K562 (cell line): ENCODE data around the gene RBM27. TPM values are rescaled to one million over a fixed set of nuclear protein-coding genes. Genes with fewer than 3 reads are reported as not detected.

Experiments
- ATAC-seq: fragments of 200-7000 bp; cut with Tn5 transposase; 3 replicates; pipeline ENCODE4 v1.9.1; 2020; ENCODE audit warnings: moderate library complexity
- BruUV-seq: library from RNA; stranded (reverse); fragments of 400-500 nt; replicated peaks from 2 replicates; lab custom pipeline; 2021; lab: Mats Ljungman, UMichigan
- CTCF ChIA-PET: fragments of 300-600 bp; formaldehyde crosslinking; extraction: SDS; loops from one replicate; lab custom pipeline; 2021; ENCODE audit warnings: low intra/inter-chr PET ratio; lab: Yijun Ruan, JAX
- POLR2A ChIA-PET: fragments of 300-600, 350-650 bp; sonication (Branson Sonifier 250); formaldehyde crosslinking; extraction: SDS; loops from one replicate; lab custom pipeline; 2021; ENCODE audit warnings: antibody characterized with exemption, inconsistent platforms; lab: Yijun Ruan, JAX
- DNase-seq, 4 experiments: peaks; one replicate each; pipeline versions ENCODE4 v3.0.0 to v3.0.0-alpha.2; 2011 to 2018; ENCODE audit warnings: low spot score in 3 of 4, mixed read lengths in 3 of 4; ENCODE audit errors: extremely low read depth in 1 of 4
- FAIRE-seq: peaks from 2 replicates; lab custom pipeline; 2011; peaks lifted over from hg19 to GRCh38; lab: Jason Lieb, UNC
- H2AFZ ChIP-seq: 2 replicates; pipeline ENCODE4 v1.6.0; 2011; ENCODE audit warnings: low read depth, low read length, control low read depth, inconsistent platforms
- H3K27ac ChIP-seq: fragments of 200-600 bp; 3 replicates; pipeline ENCODE4 v1.8.0; 2011; ENCODE audit warnings: low read depth, mild to moderate bottlenecking, control low read depth, inconsistent platforms, low read length, moderate library complexity, mixed read lengths; ENCODE audit errors: extremely low read depth
- H3K27me3 ChIP-seq, 2 experiments: fragments of 300-600 bp in 1 of 2; 2 replicates in 1 of 2; 3 replicates in 1 of 2; pipeline versions ENCODE4 v1.6.0 to v1.8.0; 2011; ENCODE audit warnings: inconsistent platforms in 2 of 2, low read length in 2 of 2, mild to moderate bottlenecking in 1 of 2, mixed read lengths in 1 of 2, moderate library complexity in 1 of 2; ENCODE audit not compliant: control insufficient read depth in 2 of 2, insufficient read depth in 2 of 2
- H3K36me3 ChIP-seq: fragments of 300-600 bp; 3 replicates; pipeline ENCODE4 v1.8.0; 2011; ENCODE audit warnings: mild to moderate bottlenecking, low read length, inconsistent platforms; ENCODE audit not compliant: control insufficient read depth, insufficient read depth
- H3K4me1 ChIP-seq, 2 experiments: fragments of 200-600 bp in 1 of 2; replicated peaks in 1 of 2; 2 replicates in 1 of 2; 3 replicates in 1 of 2; pipeline versions ENCODE4 v1.5.1 to v1.8.0; 2011; ENCODE audit warnings: inconsistent platforms in 2 of 2, low read length in 2 of 2, mild to moderate bottlenecking in 1 of 2, mixed read lengths in 1 of 2, moderate library complexity in 1 of 2; ENCODE audit not compliant: control insufficient read depth in 2 of 2, insufficient read depth in 2 of 2
- H3K4me2 ChIP-seq: 2 replicates; pipeline ENCODE4 v1.6.1; 2011; ENCODE audit warnings: low read length, control low read depth, inconsistent platforms, mixed read lengths; ENCODE audit not compliant: insufficient read depth
- H3K4me3 ChIP-seq: fragments of 200-600 bp; sonication (generic), shearing (Covaris generic); 2 replicates; pipeline ENCODE4 v1.5.1; 2016; ENCODE audit warnings: control low read depth, inconsistent platforms
- H3K79me2 ChIP-seq: fragments of 200-600 bp; 3 replicates; pipeline ENCODE4 v1.8.0; 2011; ENCODE audit warnings: low read length, inconsistent platforms; ENCODE audit not compliant: control insufficient read depth, insufficient read depth
- H3K9ac ChIP-seq, 2 experiments: 2 replicates each; pipeline versions ENCODE4 v1.6.0 to v1.6.1; 2011; ENCODE audit warnings: low read depth in 2 of 2, low read length in 2 of 2, control low read depth in 1 of 2, inconsistent platforms in 1 of 2, mild to moderate bottlenecking in 1 of 2, mixed read lengths in 1 of 2; ENCODE audit not compliant: insufficient read depth in 1 of 2
- H3K9me1 ChIP-seq: one replicate; pipeline ENCODE4 v1.6.0; 2011; ENCODE audit warnings: inconsistent platforms, mild to moderate bottlenecking, low read length, moderate library complexity; ENCODE audit not compliant: control insufficient read depth, insufficient read depth
- H3K9me3 ChIP-seq: replicated peaks from 2 replicates; pipeline ENCODE4 v1.5.1; 2011; ENCODE audit warnings: low read depth, low read length, inconsistent platforms; ENCODE audit not compliant: control insufficient read depth, insufficient read depth
- H4K20me1 ChIP-seq: replicated peaks from 2 replicates; pipeline ENCODE4 v1.6.1; 2011; ENCODE audit warnings: low read length, inconsistent platforms, mixed read lengths; ENCODE audit not compliant: control insufficient read depth, insufficient read depth
- ESRRA ChIP-seq: fragments of 450-650 bp; IDR thresholded peaks from 2 replicates; pipeline ENCODE4 v1.6.1; 2014; ENCODE audit warnings: low read depth, mild to moderate bottlenecking, moderate library complexity, borderline replicate concordance
- TSC22D4 ChIP-seq: fragments of 450-650 bp; IDR thresholded peaks from 2 replicates; pipeline ENCODE4 v1.6.1; 2016; ENCODE audit warnings: missing genetic modification characterization, missing biosample characterization, control low read depth
- ZBTB17 ChIP-seq: fragments of 450-650 bp; formaldehyde crosslinking; IDR thresholded peaks from 2 replicates; pipeline ENCODE4 v1.4.0; 2020; ENCODE audit warnings: mild to moderate bottlenecking
- ZBTB43 ChIP-seq: sonication (generic); formaldehyde crosslinking; IDR thresholded peaks from 2 replicates; pipeline ENCODE4 v1.8.0; 2023; ENCODE audit warnings: mild to moderate bottlenecking, missing genetic modification reagents
- ZFX ChIP-seq: sonication (generic); formaldehyde crosslinking; IDR thresholded peaks from 2 replicates; pipeline ENCODE4 v1.8.0; 2022; ENCODE audit warnings: mild to moderate bottlenecking, missing genetic modification reagents, moderate library complexity
- ZNF316 ChIP-seq: fragments of 450-650 bp; IDR thresholded peaks from 2 replicates; pipeline ENCODE4 v1.6.1; 2016
- WGBS: fragments of 100-300 bp; shearing (Covaris generic); methylation state at CpG from one replicate; pipeline ENCODE4 v1.1.6; 2016; ENCODE audit warnings: low coverage, mixed read lengths; ENCODE audit not compliant: insufficient coverage; ENCODE audit errors: missing lambda C conversion rate; 5-methylcytosine and 5-hydroxymethylcytosine counted together
- in situ Hi-C: fragments of 300-500 bp; cut with MboI; formaldehyde crosslinking; loops from 4 replicates; pipeline ENCODE4 v1.15.0; 2018; ENCODE audit warnings: inconsistent platforms, mixed read lengths
- intact Hi-C: fragments of 100-400 bp; cut with micrococcal nuclease; formaldehyde crosslinking; loops from 2 replicates; pipeline ENCODE4 v1.14.2; 2022
- polyA plus RNA-seq, 8 experiments: library from polyadenylated mRNA; depleted of rRNA in 4 of 8; stranded (reverse) in 5 of 8; unstranded in 3 of 8; fragments of >200 nt; fragmentation: Nextera tagmentation in 2 of 8; fragmentation: Illumina TruSeq in 1 of 8; extraction: Ambion mirVana in 2 of 8; extraction: Trizol in 1 of 8; gene quantifications; 2 replicates each; pipeline versions ENCODE4 v1.2.1 to v1.2.3, GENCODE V29; 2011 to 2014; ENCODE audit warnings: inconsistent platforms in 1 of 8, missing spikeins in 1 of 8
- total RNA-seq, 7 experiments: library from RNA; depleted of rRNA in 6 of 7; stranded (reverse); fragments of >200 nt in 6 of 7; fragmentation: Illumina TruSeq in 2 of 7; extraction: Trizol in 2 of 7; gene quantifications; 2 replicates each; pipeline versions ENCODE4 v1.2.1 to v1.2.3, GENCODE V29; 2011 to 2021; ENCODE audit warnings: low replicate concordance in 1 of 7

Gene RBM27
- total and polyA plus RNA-seq, 9 of the 15 experiments (the other 6 are each of a cell fraction or from before 2014, with no cell fraction given): 5.3 to 45.4 (median 29.1) TPM

- Histone ChIP-seq H2AFZ (no peak overlapping the region), H3K4me2 (peak overlapping the region; percentile 36), H3K36me3 (peaks cover 53% of the 10 kb centered on the region), H4K20me1 (no peaks in the 10 kb centered on the region), H3K27me3 (no peaks in the 10 kb centered on the region), H3K79me2 (peaks cover 70% of the 10 kb centered on the region), H3K9ac (peak overlapping the region in 1 of 2 experiments; percentile 71; a peak in 1 of 4 replicates), H3K9me1 (no peaks in the 10 kb centered on the region), H3K4me1 (peaks cover 9 to 14% of the 10 kb centered on the region in 2 experiments; a peak in 4 of 5 replicates), H3K27ac (peak overlapping the region; percentile 17; the same call in 1 of the 3 replicates), H3K9me3 (no peaks in the 10 kb centered on the region), H3K4me3 (no peak overlapping the region)
- no peak for FAIRE-seq
- BruUV-seq: no TSS peak
- POLR2A ChIA-PET: interaction anchor here (1.3 to 1.4 kb wide), 2 partner anchors 11 to 26 kb away, joined by 3 to 4 read pairs; no protein-coding TSS in a partner anchor
- TF ChIP-seq ZFX (CRISPR knock-in tag): no peak
- no peak for TF ChIP-seq ESRRA
- no peak for TF ChIP-seq ZBTB17
- no peak for TF ChIP-seq ZBTB43 (CRISPR knock-in tag)
- TF ChIP-seq TSC22D4 (tag): no peak
- no peak for TF ChIP-seq ZNF316
- CTCF ChIA-PET: no interaction called here
- WGBS: 100% methylated on average over 1 of the region's 1 CpG
- in situ Hi-C loops: no loop called here
- DNase-seq: no peak
- ATAC-seq: no peak
- intact Hi-C loops: loop anchor here (10.0 kb wide), 1 partner anchor 45 kb away; no protein-coding TSS in a partner anchor
These were observed 23.7 kb upstream of the RBM27 start for GRCh38 chr5:146179696-146180095.
